Psoas muscle (tissue), 8 donors: ENCODE measurements around the gene ZNF280B. TPM values are rescaled to one million over a fixed set of nuclear protein-coding genes. Genes with fewer than 3 reads are reported as not detected.

Source experiments
- ATAC-seq, 4 donors: fragments of 200-7000 bp; cut with Tn5 transposase; one replicate each; pipeline ENCODE4 v1.9.1; 2020; ENCODE audit warnings: moderate library complexity in 3 of 4, mild to moderate bottlenecking in 2 of 4
- DNase-seq, 2 donors: peaks; one replicate each; pipeline ENCODE4 v3.0.0-alpha.2; 2020
- H3K27ac ChIP-seq: fragments of 200-600 bp; one replicate; pipeline ENCODE4 v1.8.0; 2022
- H3K27me3 ChIP-seq, 3 donors: fragments of 200-600 bp in 1 of 3; one replicate each; pipeline versions ENCODE4 v1.6.1 to v1.8.0; 2013 to 2022; ENCODE audit warnings: low read length in 2 of 3, mild to moderate bottlenecking in 2 of 3, moderate library complexity in 1 of 3; ENCODE audit not compliant: insufficient read depth in 3 of 3
- H3K36me3 ChIP-seq, 2 donors: fragments of 200-600 bp in 1 of 2; one replicate each; pipeline versions ENCODE4 v1.6.1 to v1.8.0; 2013 to 2022; ENCODE audit warnings: low read depth in 1 of 2, mild to moderate bottlenecking in 1 of 2, moderate library complexity in 1 of 2; ENCODE audit not compliant: insufficient read depth in 1 of 2
- H3K4me1 ChIP-seq: fragments of 200-600 bp; one replicate; pipeline ENCODE4 v1.8.0; 2022
- H3K4me3 ChIP-seq: fragments of 200-600 bp; one replicate; pipeline ENCODE4 v1.8.0; 2022; ENCODE audit warnings: mild to moderate bottlenecking
- H3K9me3 ChIP-seq: fragments of 200-600 bp; one replicate; pipeline ENCODE4 v1.8.0; 2022
- CTCF ChIP-seq: fragments of 200-600 bp; IDR thresholded peaks from one replicate; pipeline ENCODE4 v1.8.0; 2022; ENCODE audit warnings: antibody characterized with exemption
- WGBS, 3 donors: extraction: QIAGEN DNeasy Blood & Tissue Kit; methylation state at CpG; one replicate each; pipeline versions ENCODE4 v1.1.6 to v1.1.7; 2013; 5-methylcytosine and 5-hydroxymethylcytosine counted together
- intact Hi-C, 2 donors: fragments of 100-400 bp; cut with DNase I; formaldehyde crosslinking; loops; one replicate each; pipeline versions ENCODE4 v1.11.0 to v1.14.2; 2022
- polyA plus RNA-seq, 3 donors: library from polyadenylated mRNA; stranded (reverse); fragments of 200-250 nt; gene quantifications; one replicate each; pipeline ENCODE4 v1.2.3, GENCODE V29; 2013
- total RNA-seq, 4 donors: library from RNA; stranded (reverse); fragmentation: NEBNext Ultra II Directional in 2 of 4; extraction: Animal tissue kit (Norgen Biotek cat#: 25700) in 2 of 4; gene quantifications; one replicate each; pipeline versions ENCODE4 v1.2.1 to v1.2.4, GENCODE V29; 2021 to 2023
- donor health status: healthy with polysubstance abuse.
- donor health status: DM: no; HTN: no; CAD: no; lungs with moderate emphysema.
- donor health status: Bipolar disorder and iron deficiency.
- donor health status: healthy.
- donor health status: DM: yes; HTN: yes; CAD: no.
- donor health status: DM: no; HTN: no; CAD: no.
- donor health status: DM: no; HTN: no; CAD: no.
- donor health status: DM: yes; HTN: yes; CAD: no.

ZNF280B gene
- total and polyA plus RNA-seq, 7 donors: 0.06 to 0.54 (median 0.23) TPM

- Histone ChIP-seq H3K36me3 (no peaks in the 10 kb centered on the region), H3K27ac (no peak overlapping the region), H3K4me3 (no peak overlapping the region), H3K4me1 (no peaks in the 10 kb centered on the region), H3K9me3 (peaks cover 13% of the 10 kb centered on the region), H3K27me3 (peaks cover 7 to 26% (median 10%) of the 10 kb centered on the region in 3 donors)
- peak; percentile 14 for TF ChIP-seq CTCF
- intact Hi-C loops: loop anchor here (10.0 kb wide), 1 partner anchor 494 kb away; no protein-coding TSS in a partner anchor
- no peak for ATAC-seq
- no peak for DNase-seq
Observed at GRCh38 chr22:22460635-22461034, 47.9 kb downstream of the ZNF280B start.

- peaks cover 13% of the 10 kb centered on the region for H3K9me3 ChIP-seq
- no peak overlapping the region for H3K4me3 ChIP-seq
- no peaks in the 10 kb centered on the region for H3K36me3 ChIP-seq
- WGBS, 3 donors: 81 to 84% (median 82%) methylated on average over 2 of the region's 2 CpGs
- ATAC-seq (no peak), DNase-seq (no peak)
- no peaks in the 10 kb centered on the region for H3K4me1 ChIP-seq
- TF ChIP-seq CTCF: no peak
- intact Hi-C loops: loop anchor here (10.0 kb wide), 1 partner anchor 495 kb away; no protein-coding TSS in a partner anchor
- H3K27me3 ChIP-seq: peaks cover 7 to 26% (median 10%) of the 10 kb centered on the region in 3 donors
- H3K27ac ChIP-seq: no peak overlapping the region
Observed at GRCh38 chr22:22460060-22460459, 48.5 kb downstream of the ZNF280B start.

GRCh38 chr22:22458896-22459588 lies 49.5 kb downstream of the ZNF280B start:
- WGBS, 3 donors: 82 to 89% (median 84%) methylated on average over 6 of the region's 6 CpGs
- no peak for DNase-seq
- no peaks in the 10 kb centered on the region for H3K36me3 ChIP-seq
- no peak overlapping the region for H3K4me3 ChIP-seq
- ATAC-seq: no peak
- intact Hi-C loops: no loop called here
- H3K4me1 ChIP-seq: no peaks in the 10 kb centered on the region
- H3K27ac ChIP-seq: no peak overlapping the region
- TF ChIP-seq CTCF: no peak
- H3K9me3 ChIP-seq: peaks cover 13% of the 10 kb centered on the region
- peaks cover 0 to 26% (median 4%) of the 10 kb centered on the region in 3 donors for H3K27me3 ChIP-seq

GRCh38 chr22:22458387-22458786 lies 50.2 kb downstream of the ZNF280B start:
- ATAC-seq (no peak), DNase-seq (no peak)
- WGBS, 3 donors: 72 to 83% (median 78%) methylated on average over 2 of the region's 2 CpGs
- Histone ChIP-seq H3K36me3 (no peaks in the 10 kb centered on the region), H3K27ac (no peak overlapping the region), H3K9me3 (peaks cover 13% of the 10 kb centered on the region), H3K27me3 (peaks cover 0 to 32% (median 4%) of the 10 kb centered on the region in 3 donors), H3K4me1 (no peaks in the 10 kb centered on the region), H3K4me3 (no peak overlapping the region)
- intact Hi-C loops: no loop called here
- no peak for TF ChIP-seq CTCF

GRCh38 chr22:22454997-22455396 lies 53.5 kb downstream of the ZNF280B start:
- no peak for ATAC-seq
- H3K4me1 ChIP-seq: no peaks in the 10 kb centered on the region
- H3K9me3 ChIP-seq: peaks cover 13% of the 10 kb centered on the region
- intact Hi-C loops: no loop called here
- H3K36me3 ChIP-seq: no peaks in the 10 kb centered on the region
- 59 to 69% (median 62%) methylated on average over 3 of the region's 3 CpGs for WGBS, 3 donors
- H3K27ac ChIP-seq: no peak overlapping the region
- TF ChIP-seq CTCF: no peak
- H3K27me3 ChIP-seq: peaks cover 0 to 15% (median 2%) of the 10 kb centered on the region in 3 donors
- no peak overlapping the region for H3K4me3 ChIP-seq
- no peak for DNase-seq
